ENCODE data around the gene EPHA4.
A peak's percentile ranks its signal among the peaks of the same experiment; 100 is the strongest.

EPHA4 gene

GRCh38 chr2:221601376-221601775 lies 29.3 kb upstream of the EPHA4 start:
- Histone ChIP-seq H3K4me2 (ENCODE audit: low read length) (no peak overlapping the region), H3K36me3 (ENCODE audit: insufficient read depth, low read length) (no peaks in the 10 kb centered on the region), H3K4me1 (ENCODE audit: control insufficient read depth, insufficient read depth, low read length) (no peaks in the 10 kb centered on the region), H3K9ac (ENCODE audit: low read depth, low read length) (no peak overlapping the region), H3K9me3 (replicated peaks; ENCODE audit: low read length) (no peaks in the 10 kb centered on the region), H3K27me3 (ENCODE audit: control insufficient read depth, insufficient read depth, low read length) (no peaks in the 10 kb centered on the region), H3K4me3 (ENCODE audit: low read length) (no peak overlapping the region)

DNA sequence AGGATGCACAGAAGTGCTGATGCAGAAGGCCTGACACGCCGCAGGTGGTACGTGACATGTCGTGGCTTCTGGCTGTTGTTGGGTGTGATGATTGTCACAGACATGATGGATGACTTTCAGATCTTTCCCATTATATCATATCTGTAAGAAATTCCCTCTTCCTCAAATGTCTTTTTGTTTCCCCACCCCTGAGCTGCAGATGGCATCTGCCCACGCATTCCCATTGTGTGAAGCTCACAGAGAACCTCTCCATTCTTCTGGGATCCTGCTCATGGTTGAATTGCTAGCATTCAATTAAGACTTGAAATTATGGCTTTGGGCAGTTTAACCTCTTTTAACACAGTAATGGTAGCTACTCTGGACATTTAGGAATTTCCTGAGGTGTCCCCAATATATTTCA lies 28.3 kb upstream of the EPHA4 start:
- Histone ChIP-seq H3K4me1 (ENCODE audit: control insufficient read depth, insufficient read depth, low read length) (no peaks in the 10 kb centered on the region), H3K9ac (ENCODE audit: low read depth, low read length) (no peak overlapping the region), H3K36me3 (ENCODE audit: insufficient read depth, low read length) (no peaks in the 10 kb centered on the region), H3K4me3 (ENCODE audit: low read length) (no peak overlapping the region), H3K27me3 (ENCODE audit: control insufficient read depth, insufficient read depth, low read length) (no peaks in the 10 kb centered on the region), H3K4me2 (ENCODE audit: low read length) (no peak overlapping the region), H3K9me3 (replicated peaks; ENCODE audit: low read length) (no peaks in the 10 kb centered on the region)

DNA sequence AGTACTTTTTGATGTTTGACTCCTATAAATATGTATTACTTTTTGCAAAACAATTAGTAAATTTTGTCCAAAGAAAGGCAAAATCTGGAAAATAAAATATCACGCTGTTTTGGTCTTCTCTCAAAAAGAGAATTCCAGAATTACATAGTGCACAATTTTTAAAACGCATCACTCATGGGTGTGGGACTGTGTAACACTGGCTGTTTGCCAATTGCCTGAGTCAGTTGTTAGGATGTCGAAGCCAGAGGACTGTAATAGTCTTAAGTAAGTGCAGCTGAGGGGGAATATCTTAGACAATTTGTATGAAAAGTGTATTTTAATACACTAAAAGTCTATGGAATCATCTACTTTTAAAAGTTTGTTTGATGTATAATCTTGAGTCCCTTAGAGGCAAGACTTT lies 24.1 kb upstream of the EPHA4 start:
- H3K27me3 ChIP-seq (ENCODE audit: control insufficient read depth, insufficient read depth, low read length) = no peaks in the 10 kb centered on the region
- no peaks in the 10 kb centered on the region for H3K9me3 ChIP-seq (replicated peaks; ENCODE audit: low read length)
- no peak overlapping the region for H3K4me2 ChIP-seq (ENCODE audit: low read length)
- H3K36me3 ChIP-seq (ENCODE audit: insufficient read depth, low read length) = no peaks in the 10 kb centered on the region
- no peak overlapping the region for H3K9ac ChIP-seq (ENCODE audit: low read depth, low read length)
- no peak overlapping the region for H3K4me3 ChIP-seq (ENCODE audit: low read length)
- no peaks in the 10 kb centered on the region for H3K4me1 ChIP-seq (ENCODE audit: control insufficient read depth, insufficient read depth, low read length)

DNA sequence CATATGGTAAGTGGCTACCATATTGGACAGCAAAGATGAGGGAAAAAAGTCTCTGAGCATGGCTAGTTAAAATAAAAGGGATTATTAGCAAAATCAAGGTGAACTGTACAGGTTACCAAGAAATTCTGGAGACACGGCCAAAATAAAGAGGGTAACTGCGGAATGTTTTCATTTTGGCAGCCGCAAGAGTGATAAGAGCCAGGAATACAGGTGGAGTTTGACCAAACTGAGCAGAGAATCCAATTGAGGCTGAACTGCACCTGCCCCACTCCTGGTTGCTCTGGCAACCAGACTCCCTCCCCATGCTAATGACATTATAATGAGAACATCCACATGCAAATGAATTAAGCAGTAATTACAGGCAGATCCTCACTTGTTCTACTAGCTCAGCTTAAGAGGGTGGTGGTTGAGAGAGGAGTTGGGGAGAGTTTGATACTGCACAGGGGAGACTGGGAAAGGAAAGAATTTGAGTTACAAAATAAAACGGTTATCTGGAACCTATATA lies 18.8 kb upstream of the EPHA4 start:
- H3K4me2 ChIP-seq (ENCODE audit: low read length) = no peak overlapping the region

GRCh38 chr2:221589696-221590095 lies 17.6 kb upstream of the EPHA4 start:
- Histone ChIP-seq H3K4me1 (ENCODE audit: control insufficient read depth, insufficient read depth, low read length) (no peaks in the 10 kb centered on the region), H3K4me2 (ENCODE audit: low read length) (no peak overlapping the region), H3K4me3 (ENCODE audit: low read length) (no peak overlapping the region), H3K27me3 (ENCODE audit: control insufficient read depth, insufficient read depth, low read length) (no peaks in the 10 kb centered on the region), H3K9ac (ENCODE audit: low read depth, low read length) (no peak overlapping the region), H3K9me3 (replicated peaks; ENCODE audit: low read length) (no peaks in the 10 kb centered on the region), H3K36me3 (ENCODE audit: insufficient read depth, low read length) (no peaks in the 10 kb centered on the region)

More for the DNA sequence above, 18.8 kb upstream of the EPHA4 start:
- H3K9me3 ChIP-seq (replicated peaks; ENCODE audit: low read length) = no peaks in the 10 kb centered on the region
- H3K4me1 ChIP-seq (ENCODE audit: control insufficient read depth, insufficient read depth, low read length) = no peaks in the 10 kb centered on the region
- no peaks in the 10 kb centered on the region for H3K27me3 ChIP-seq (ENCODE audit: control insufficient read depth, insufficient read depth, low read length)
- no peak overlapping the region for H3K4me3 ChIP-seq (ENCODE audit: low read length)
- no peaks in the 10 kb centered on the region for H3K36me3 ChIP-seq (ENCODE audit: insufficient read depth, low read length)
- H3K9ac ChIP-seq (ENCODE audit: low read depth, low read length) = no peak overlapping the region

DNA sequence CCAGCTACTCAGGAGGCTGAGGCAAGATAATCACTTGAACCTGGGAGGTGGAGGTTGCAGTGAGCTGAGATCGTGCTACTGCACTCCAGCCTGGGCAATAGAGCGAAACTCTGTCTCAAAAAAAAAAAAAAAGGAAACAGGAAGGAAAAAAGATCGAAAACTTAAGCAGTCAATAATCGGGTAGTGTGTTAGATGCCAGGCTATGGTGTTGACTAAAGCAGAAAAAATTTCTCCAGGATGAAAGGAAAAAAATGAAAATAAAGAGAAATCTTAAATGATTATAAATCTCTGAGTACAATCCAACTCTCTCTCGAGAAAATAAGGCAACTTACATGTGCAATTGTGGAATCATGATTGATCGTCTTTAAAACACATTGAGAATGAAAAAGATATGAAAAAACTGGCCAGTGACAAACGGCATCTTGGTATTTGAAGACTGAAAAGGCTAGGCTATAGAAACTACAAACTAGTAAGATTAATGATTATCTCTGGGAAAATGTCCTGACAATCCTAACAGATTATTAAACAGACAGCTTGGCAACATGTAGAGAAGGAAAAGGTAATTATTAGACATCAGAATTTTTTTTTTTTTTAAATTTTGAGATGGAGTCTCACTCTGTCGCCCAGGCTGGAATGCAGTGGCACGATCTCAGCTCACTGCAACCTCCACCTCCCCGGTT lies 16.3 kb upstream of the EPHA4 start:
- no peak overlapping the region for H3K9ac ChIP-seq (ENCODE audit: low read depth, low read length)
- no peaks in the 10 kb centered on the region for H3K36me3 ChIP-seq (ENCODE audit: insufficient read depth, low read length)
- H3K9me3 ChIP-seq (replicated peaks; ENCODE audit: low read length) = no peaks in the 10 kb centered on the region
- no peak overlapping the region for H3K4me3 ChIP-seq (ENCODE audit: low read length)
- H3K4me1 ChIP-seq (ENCODE audit: control insufficient read depth, insufficient read depth, low read length) = no peaks in the 10 kb centered on the region
- H3K4me2 ChIP-seq (ENCODE audit: low read length) = no peak overlapping the region
- H3K27me3 ChIP-seq (ENCODE audit: control insufficient read depth, insufficient read depth, low read length) = no peaks in the 10 kb centered on the region

DNA sequence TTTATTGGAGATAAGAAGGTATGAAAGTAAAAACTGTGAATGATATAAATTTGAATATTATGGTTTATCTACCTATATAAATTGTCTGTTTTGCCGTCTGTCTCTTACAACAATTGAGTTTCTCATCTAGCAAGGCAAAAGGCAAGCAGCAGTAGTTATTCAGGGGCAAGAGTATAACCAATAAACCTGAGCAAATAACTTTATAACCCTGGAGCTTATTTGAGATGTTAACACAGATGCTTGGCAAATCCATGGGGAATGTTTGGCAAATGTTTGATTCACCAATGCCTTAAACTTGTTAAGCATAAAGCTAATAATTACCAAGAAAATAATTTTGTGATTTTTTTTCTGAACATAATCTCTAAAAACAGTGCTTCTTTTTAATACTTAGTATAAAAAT lies 9.9 kb upstream of the EPHA4 start:
- H3K9me3 ChIP-seq (replicated peaks; ENCODE audit: low read length) = no peaks in the 10 kb centered on the region
- H3K9ac ChIP-seq (ENCODE audit: low read depth, low read length) = no peak overlapping the region
- no peaks in the 10 kb centered on the region for H3K27me3 ChIP-seq (ENCODE audit: control insufficient read depth, insufficient read depth, low read length)
- H3K4me2 ChIP-seq (ENCODE audit: low read length) = no peak overlapping the region
- H3K4me1 ChIP-seq (ENCODE audit: control insufficient read depth, insufficient read depth, low read length) = no peaks in the 10 kb centered on the region
- H3K36me3 ChIP-seq (ENCODE audit: insufficient read depth, low read length) = no peaks in the 10 kb centered on the region
- no peak overlapping the region for H3K4me3 ChIP-seq (ENCODE audit: low read length)

GRCh38 chr2:221574231-221574570 lies 2.1 kb upstream of the EPHA4 start:
- Histone ChIP-seq H3K4me1 (ENCODE audit: control insufficient read depth, insufficient read depth, low read length) (peaks cover 10% of the 10 kb centered on the region), H3K9me3 (replicated peaks; ENCODE audit: low read length) (no peaks in the 10 kb centered on the region), H3K4me2 (ENCODE audit: low read length) (peak overlapping the region; percentile 97), H3K4me3 (ENCODE audit: low read length) (peak overlapping the region; percentile 83), H3K27me3 (ENCODE audit: control insufficient read depth, insufficient read depth, low read length) (no peaks in the 10 kb centered on the region), H3K9ac (ENCODE audit: low read depth, low read length) (peak overlapping the region; percentile 80), H3K36me3 (ENCODE audit: insufficient read depth, low read length) (no peaks in the 10 kb centered on the region)

DNA sequence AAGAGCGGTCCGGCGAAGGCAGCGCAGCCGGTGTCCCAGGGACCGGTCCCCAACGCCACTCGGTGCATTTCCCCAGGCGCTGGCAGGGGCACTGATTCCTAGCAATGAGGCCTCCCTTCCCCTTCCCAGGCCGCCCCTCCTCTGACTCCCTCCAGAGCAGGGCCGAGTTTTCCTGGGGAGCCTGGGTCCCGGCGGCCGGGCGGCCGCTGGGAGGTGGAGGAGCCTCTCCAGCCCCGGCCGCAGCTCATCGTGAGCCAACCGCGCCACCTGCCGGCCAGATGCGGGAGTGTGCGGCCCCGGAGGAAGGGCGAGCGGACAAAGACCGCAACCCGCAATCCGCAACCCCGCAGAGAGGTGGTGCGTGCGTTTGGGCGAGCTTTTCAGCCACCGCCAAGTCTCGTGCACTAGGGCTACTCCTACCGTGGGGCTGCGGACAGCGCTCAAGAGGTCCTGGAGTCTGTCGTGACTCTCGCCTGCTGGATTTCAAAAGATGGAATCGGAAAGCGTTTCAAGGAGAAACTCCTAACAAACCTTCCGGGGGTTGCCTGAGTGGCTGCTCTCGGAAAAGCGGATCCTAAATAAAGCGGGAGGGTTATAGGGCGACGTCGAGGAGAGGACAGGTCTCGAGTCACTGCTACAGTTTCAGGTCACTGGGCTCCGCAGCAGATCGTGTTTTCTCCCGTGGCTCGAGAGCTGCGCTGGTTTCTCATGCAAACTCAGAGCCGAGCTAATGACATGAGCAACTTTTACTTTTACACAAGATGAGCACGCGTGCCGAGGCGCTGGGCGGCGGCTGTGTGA lies 1.5 kb upstream of the EPHA4 start:
- Histone ChIP-seq H3K9ac (ENCODE audit: low read depth, low read length) (peak overlapping the region; percentile 80), H3K36me3 (ENCODE audit: insufficient read depth, low read length) (no peaks in the 10 kb centered on the region), H3K4me2 (ENCODE audit: low read length) (peak overlapping the region; percentile 97), H3K4me3 (ENCODE audit: low read length) (peak overlapping the region; percentile 83), H3K9me3 (replicated peaks; ENCODE audit: low read length) (no peaks in the 10 kb centered on the region), H3K27me3 (ENCODE audit: control insufficient read depth, insufficient read depth, low read length) (no peaks in the 10 kb centered on the region), H3K4me1 (ENCODE audit: control insufficient read depth, insufficient read depth, low read length) (peaks cover 15% of the 10 kb centered on the region)

DNA sequence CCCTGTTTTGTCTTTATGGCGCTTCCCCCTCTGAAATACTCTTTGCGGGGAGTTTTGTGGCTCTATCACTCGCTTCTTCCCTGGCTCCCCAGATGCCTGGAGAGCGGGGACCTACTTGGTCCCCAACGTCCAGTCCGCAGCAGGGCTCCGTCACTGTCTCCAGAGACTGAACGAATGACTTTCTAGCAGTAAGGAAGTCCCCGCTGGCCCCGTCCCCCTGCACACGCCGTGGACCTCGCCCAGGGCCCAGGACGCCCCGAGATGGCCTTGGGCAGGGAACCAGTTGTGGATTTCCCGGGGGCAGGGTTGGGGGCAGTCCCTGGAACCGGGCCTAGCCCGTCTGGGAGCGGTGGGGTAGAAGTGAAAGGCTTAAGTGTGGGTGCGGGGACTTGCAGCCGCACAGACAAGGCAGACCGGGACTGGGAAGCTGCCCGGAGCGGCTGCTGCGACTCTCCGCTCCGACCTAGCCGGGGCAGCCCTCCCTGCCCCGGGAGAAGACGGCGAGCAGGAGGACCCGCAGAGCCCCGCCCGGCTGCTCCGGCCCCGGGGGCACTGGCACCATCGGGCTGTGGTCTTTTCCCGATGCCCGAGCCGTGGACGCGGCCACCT lies 821 bp upstream of the EPHA4 start:
- Histone ChIP-seq H3K27me3 (ENCODE audit: control insufficient read depth, insufficient read depth, low read length) (no peaks in the 10 kb centered on the region), H3K4me3 (ENCODE audit: low read length) (peak overlapping the region; percentile 83), H3K36me3 (ENCODE audit: insufficient read depth, low read length) (no peaks in the 10 kb centered on the region), H3K4me2 (ENCODE audit: low read length) (peak overlapping the region; percentile 97), H3K9me3 (replicated peaks; ENCODE audit: low read length) (no peaks in the 10 kb centered on the region), H3K4me1 (ENCODE audit: control insufficient read depth, insufficient read depth, low read length) (peaks cover 22% of the 10 kb centered on the region), H3K9ac (ENCODE audit: low read depth, low read length) (peak overlapping the region; percentile 80)

DNA sequence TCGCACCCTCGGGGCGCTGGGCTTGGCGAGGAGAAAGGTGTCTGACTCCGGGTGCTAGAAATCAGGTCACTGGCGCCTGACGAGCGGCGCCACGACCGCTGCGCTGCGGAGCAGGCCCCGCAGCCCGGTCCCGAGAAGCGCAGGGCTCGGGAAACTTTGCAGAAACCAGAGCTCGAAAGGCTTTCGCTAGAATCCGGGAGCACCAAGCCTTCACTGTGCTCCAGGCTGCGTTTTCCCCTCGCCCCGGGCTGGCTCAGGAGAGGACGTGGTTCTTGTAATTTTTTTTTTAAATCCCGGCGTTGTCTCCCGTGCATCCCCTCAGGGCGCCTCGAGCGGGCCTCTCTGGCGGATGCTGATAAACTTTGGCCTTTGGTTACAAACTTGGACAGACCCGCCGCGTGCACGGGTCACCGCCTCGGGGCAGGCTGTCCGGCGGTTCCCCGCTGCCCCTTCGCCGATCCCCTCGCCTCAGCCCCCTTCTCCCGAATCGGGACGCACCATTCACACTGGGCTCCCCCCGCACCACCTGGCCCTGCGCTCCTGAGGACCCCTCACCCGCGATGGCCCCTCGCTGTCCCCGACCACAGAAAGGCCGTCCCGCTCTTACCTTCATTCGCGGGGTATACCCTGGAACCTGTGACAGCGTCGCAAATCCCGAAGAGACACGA lies 419 bp downstream of the EPHA4 start:
- no peaks in the 10 kb centered on the region for H3K9me3 ChIP-seq (replicated peaks; ENCODE audit: low read length)
- H3K36me3 ChIP-seq (ENCODE audit: insufficient read depth, low read length) = no peaks in the 10 kb centered on the region
- H3K9ac ChIP-seq (ENCODE audit: low read depth, low read length) = peak overlapping the region; percentile 79
- peak overlapping the region; percentile 97 for H3K4me2 ChIP-seq (ENCODE audit: low read length)
- peak overlapping the region; percentile 83 for H3K4me3 ChIP-seq (ENCODE audit: low read length)
- H3K27me3 ChIP-seq (ENCODE audit: control insufficient read depth, insufficient read depth, low read length) = no peaks in the 10 kb centered on the region
- peaks cover 33% of the 10 kb centered on the region for H3K4me1 ChIP-seq (ENCODE audit: control insufficient read depth, insufficient read depth, low read length)

Data from skeletal muscle satellite cell (primary cell).